Neutrophil (primary cell): ENCODE results near the gene FARP2.
A peak's percentile ranks its signal among the peaks of the same experiment; 100 is the strongest.

Experiments used
- H3K27ac ChIP-seq: fragments of 200-600 bp; sonication (generic); 2 replicates; pipeline ENCODE4 v1.5.1; 2016; ENCODE audit warnings: mild to moderate bottlenecking, moderate library complexity
- H3K27me3 ChIP-seq: fragments of 200-600 bp; sonication (generic); 2 replicates; pipeline ENCODE4 v1.6.0; 2016; ENCODE audit warnings: mild to moderate bottlenecking
- H3K36me3 ChIP-seq: fragments of 200-600 bp; sonication (generic); 2 replicates; pipeline ENCODE4 v1.5.1; 2017
- H3K4me1 ChIP-seq, 2 experiments: fragments of 200-600 bp in 1 of 2; sonication (generic) in 1 of 2; 1 replicate in 1 of 2; 2 replicates in 1 of 2; pipeline versions ENCODE4 v1.5.1 to v1.6.1; 2013 to 2016; ENCODE audit warnings: low read depth in 1 of 2, low read length in 1 of 2, mild to moderate bottlenecking in 1 of 2, moderate library complexity in 1 of 2; ENCODE audit not compliant: control insufficient read depth in 1 of 2, insufficient read depth in 1 of 2
- H3K4me3 ChIP-seq, 2 experiments: fragments of 200-600 bp in 1 of 2; sonication (generic) in 1 of 2; 1 replicate in 1 of 2; 2 replicates in 1 of 2; pipeline ENCODE4 v1.5.1; 2013 to 2016; ENCODE audit warnings: low read depth in 1 of 2, low read length in 1 of 2, mild to moderate bottlenecking in 1 of 2, moderate library complexity in 1 of 2
- H3K9me3 ChIP-seq: fragments of 200-600 bp; sonication (generic); 2 replicates; pipeline ENCODE4 v1.5.1; 2016
- CTCF ChIP-seq: fragments of 200-600 bp; sonication (generic); IDR thresholded peaks from 2 replicates; pipeline ENCODE4 v1.5.1; 2016; ENCODE audit warnings: antibody characterized with exemption

The FARP2 gene

GRCh38 chr2:241355983-241356870 is at the start of gene FARP2:
Gene FARP2 (plus strand): TSS chr2:241356285. CDS start chr2:241373108, 16,823 bp downstream.
- Histone ChIP-seq H3K27me3 (peaks cover 14% of the 10 kb centered on the region), H3K27ac (peak within 1 kb of the TSS; percentile 89), H3K9me3 (no peaks in the 10 kb centered on the region), H3K4me1 (peaks cover 15 to 20% of the 10 kb centered on the region in 2 experiments), H3K4me3 (peak within 1 kb of the TSS; percentile 64 to 95), H3K36me3 (peaks cover 32% of the 10 kb centered on the region)
- peak; percentile 33 for TF ChIP-seq CTCF

GRCh38 chr2:241307055-241307454 is 49.0 kb upstream of the FARP2 start:
- Histone ChIP-seq H3K9me3 (no peaks in the 10 kb centered on the region), H3K27me3 (no peaks in the 10 kb centered on the region), H3K36me3 (no peaks in the 10 kb centered on the region), H3K4me1 (peaks cover 14 to 18% of the 10 kb centered on the region in 2 experiments), H3K4me3 (no peak overlapping the region), H3K27ac (no peak overlapping the region)
- no peak for TF ChIP-seq CTCF

DNA sequence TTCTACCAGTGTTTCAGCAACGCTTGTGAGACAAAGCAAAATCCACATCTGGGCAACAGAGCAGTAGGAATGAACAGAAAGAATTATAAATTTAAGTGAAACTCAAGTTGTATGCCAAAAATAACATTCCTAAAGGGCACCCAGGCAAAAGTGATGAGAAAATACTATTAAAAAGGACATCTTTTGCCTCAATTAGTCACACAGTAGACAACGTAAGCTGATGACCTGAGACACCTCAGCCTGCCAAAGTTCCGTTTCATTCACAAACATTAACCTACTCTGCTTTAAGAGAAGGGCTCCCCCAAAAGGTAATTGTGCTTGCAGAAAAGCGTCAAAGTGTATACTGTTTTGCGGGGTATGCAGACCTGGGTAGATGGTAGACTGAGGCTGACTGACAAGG is 47.8 kb upstream of the FARP2 start:
- H3K27ac ChIP-seq: no peak overlapping the region
- no peak overlapping the region for H3K4me3 ChIP-seq
- no peaks in the 10 kb centered on the region for H3K27me3 ChIP-seq
- no peak for TF ChIP-seq CTCF
- peaks cover 14 to 23% of the 10 kb centered on the region in 2 experiments for H3K4me1 ChIP-seq
- no peaks in the 10 kb centered on the region for H3K36me3 ChIP-seq
- no peaks in the 10 kb centered on the region for H3K9me3 ChIP-seq

DNA sequence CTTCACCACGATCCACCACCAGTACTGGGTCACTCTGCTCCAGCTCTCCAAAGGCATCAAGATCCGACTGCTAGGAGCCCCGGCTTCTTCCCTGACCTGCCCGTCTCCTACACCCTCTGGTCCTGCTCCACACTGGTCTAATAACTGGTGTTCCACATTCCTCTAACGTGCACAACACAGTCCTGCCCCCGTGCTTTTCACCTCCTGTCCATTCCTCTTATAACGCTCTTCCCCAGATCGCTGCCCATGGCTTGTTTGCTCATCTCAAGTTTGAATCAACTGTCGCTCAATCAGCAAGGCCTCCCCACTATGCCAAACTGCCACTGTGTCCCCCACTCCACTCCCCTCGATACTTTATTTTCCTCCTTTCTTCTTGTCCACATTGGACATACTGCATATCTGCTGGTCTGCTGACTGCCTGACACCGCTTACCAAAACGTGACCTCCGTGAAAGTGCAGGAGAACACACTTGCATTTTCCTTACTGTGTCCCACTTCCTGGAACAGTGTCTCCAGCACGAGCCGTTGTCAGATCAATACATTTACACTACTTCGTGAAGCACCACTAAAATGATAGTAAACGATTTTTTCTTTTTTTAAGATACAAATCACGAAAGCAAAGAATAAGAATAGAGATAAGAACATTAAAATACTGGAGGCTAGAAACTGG is 47.1 kb upstream of the FARP2 start:
- no peaks in the 10 kb centered on the region for H3K36me3 ChIP-seq
- no peaks in the 10 kb centered on the region for H3K27me3 ChIP-seq
- TF ChIP-seq CTCF: no peak
- peak overlapping the region; percentile 78 for H3K27ac ChIP-seq
- peaks cover 20 to 30% of the 10 kb centered on the region in 2 experiments for H3K4me1 ChIP-seq
- no peaks in the 10 kb centered on the region for H3K9me3 ChIP-seq
- no peak overlapping the region for H3K4me3 ChIP-seq

GRCh38 chr2:241309684-241310117 is 46.4 kb upstream of the FARP2 start:
- peaks cover 27 to 37% of the 10 kb centered on the region in 2 experiments for H3K4me1 ChIP-seq
- no peaks in the 10 kb centered on the region for H3K36me3 ChIP-seq
- no peak overlapping the region for H3K4me3 ChIP-seq
- no peak for TF ChIP-seq CTCF
- peak overlapping the region; percentile 78 for H3K27ac ChIP-seq
- no peaks in the 10 kb centered on the region for H3K9me3 ChIP-seq
- no peaks in the 10 kb centered on the region for H3K27me3 ChIP-seq
